Right forelimb (tissue), 1 donor: ENCODE measurements around the gene EIF4A2.
"Not testable (repeated sequence)": the region's sequence is repeated elsewhere in the genome, so short reads cannot be mapped to it uniquely, and the experiment has no call there.

Experiments
- DNase-seq: peaks from one replicate; pipeline ENCODE4 v3.0.0-alpha.2; 2018

EIF4A2 gene

DNA sequence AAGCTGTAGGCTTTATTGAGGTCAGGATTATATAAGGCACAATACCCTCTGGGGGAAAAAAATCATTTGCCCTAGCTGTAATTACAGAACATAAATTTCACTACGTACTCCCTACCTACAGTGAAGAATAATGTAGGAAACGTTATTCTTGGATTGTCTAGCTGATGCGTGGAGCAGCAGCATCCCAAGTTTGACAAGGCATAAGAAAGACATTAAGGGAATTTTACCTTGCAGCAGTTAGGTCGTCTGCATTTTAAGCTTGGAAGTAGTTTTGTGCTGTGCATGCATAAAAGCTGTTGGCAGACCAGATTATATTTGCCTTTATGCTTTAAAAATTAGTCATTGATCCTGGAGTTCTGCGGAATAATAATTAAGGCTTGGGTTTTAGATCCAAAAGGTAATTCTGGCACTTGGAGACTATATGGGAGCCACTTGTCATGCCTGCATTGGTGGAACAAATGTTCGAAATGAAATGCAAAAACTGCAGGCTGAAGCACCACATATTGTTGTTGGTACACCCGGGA is 2.2 kb downstream of the EIF4A2 start:
- DNase-seq: no peak

DNA sequence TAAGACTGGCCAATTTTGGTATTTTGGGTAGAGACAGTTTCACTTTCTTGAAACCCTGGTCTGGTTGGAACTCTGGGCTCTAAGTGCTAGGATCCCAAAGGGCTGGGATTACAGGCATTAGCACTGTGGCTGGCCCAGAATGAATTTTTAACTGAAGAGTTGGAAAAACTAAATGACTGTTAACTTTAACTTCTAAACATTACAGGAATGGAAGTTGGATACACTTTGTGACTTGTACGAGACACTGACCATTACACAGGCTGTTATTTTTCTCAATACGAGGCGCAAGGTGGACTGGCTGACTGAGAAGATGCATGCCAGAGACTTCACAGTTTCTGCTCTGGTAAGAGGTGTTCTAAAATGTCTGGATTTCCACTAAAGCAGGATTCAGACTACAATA is 3.5 kb downstream of the EIF4A2 start:
- no peak for DNase-seq

DNA sequence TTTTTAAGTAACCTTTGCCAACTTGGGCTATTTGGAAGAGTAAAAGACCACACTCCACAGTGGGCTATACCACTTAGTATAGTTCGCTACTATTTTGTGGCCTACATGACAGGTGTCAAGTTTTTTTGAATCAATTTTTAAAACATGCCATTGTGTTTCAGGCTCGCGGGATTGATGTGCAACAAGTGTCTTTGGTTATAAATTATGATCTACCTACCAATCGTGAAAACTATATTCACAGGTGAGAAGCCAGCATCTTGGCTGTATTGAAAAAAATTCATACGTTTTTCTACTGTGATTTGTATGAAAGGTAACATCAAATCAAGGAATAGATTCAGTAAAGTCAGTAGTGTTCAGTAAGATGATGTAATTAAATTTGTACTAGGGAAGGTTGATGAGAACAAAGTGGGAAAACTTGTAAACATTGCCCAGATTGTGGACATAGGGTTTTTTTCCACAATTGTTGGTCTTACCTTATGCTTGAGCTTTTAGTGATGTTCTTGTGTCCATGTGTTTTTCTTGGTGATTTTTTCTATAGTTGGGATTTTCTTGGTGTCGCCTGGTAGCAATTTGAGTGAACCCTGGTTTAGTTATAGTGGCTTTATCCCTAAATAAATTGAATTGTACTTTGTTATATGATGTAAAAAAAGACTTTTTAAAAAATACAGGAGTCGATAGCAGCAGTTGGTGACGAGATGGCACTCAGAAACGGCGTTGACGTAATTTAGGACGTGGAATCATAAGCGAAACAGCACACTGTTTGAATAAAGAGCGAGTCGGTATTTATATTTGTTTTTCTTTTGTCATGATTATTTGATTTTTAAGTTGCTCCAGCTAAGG is 4.5 kb downstream of the EIF4A2 start:
- no peak for DNase-seq

DNA sequence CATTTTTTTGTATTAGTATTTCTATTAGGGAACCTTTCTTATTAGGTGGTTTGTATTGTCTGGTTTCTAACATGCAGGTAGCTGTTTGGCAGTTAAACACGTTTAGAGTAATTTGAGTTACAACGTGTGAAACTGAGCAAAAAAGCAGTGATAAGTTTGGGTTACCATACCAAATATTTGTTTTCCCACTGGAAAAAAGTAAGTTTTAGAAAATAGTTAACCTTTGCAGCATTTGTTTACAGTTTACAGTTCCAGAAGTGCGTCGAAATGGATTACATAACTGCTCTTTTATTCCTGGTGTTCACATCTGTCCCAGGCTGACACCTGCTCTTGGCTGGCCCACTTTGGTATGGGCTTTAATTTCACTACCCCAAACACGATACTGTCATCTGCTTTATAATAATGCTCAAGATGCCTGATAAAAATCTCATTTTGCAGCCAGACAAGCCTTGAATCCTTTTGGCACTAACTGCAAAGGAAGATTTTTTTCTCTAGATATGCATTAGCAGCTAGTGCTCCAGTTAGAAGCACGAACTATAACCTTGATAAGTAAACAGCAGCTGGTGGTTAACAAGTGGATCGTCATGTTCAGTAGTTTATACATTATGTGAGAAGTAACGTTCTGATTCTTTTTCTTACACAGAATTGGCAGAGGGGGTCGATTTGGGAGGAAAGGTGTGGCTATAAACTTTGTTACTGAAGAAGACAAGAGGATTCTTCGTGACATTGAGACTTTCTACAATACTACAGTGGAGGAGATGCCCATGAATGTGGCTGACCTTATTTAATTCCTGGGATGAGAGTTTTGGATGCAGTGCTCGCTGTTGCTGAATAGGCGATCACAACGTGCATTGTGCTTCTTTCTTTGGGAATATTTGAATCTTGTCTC is 5.3 kb downstream of the EIF4A2 start:
- no peak for DNase-seq

DNA sequence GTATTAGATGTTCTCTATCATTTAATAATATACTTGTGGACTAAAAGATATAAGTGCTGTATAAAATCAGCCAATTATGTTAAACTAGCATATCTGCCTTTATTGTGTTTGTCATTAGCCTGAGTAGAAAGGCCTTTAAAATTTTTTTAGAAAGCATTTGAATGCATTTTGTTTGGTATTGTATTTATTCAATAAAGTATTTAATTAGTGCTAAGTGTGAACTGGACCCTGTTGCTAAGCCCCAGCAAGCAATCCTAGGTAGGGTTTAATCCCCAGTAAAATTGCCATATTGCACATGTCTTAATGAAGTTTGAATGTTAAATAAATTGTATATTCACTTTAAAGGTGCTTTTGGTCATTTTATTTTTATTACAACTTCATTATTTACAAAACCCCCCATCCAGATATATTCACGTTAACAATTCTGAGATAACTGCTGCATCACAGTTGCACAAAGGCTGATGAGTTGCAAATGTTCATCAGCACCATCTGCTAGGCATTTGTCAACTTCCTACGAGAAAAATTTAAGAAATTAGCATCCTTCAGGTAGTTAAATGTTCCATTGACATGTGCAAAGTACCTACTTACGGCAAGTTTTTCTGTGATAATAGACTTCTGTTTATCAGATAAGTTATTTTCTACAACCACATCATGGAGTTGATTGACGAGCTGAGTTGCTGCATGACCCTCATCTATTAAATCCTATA is 6.3 kb downstream of the EIF4A2 start:
- no peak for DNase-seq

DNA sequence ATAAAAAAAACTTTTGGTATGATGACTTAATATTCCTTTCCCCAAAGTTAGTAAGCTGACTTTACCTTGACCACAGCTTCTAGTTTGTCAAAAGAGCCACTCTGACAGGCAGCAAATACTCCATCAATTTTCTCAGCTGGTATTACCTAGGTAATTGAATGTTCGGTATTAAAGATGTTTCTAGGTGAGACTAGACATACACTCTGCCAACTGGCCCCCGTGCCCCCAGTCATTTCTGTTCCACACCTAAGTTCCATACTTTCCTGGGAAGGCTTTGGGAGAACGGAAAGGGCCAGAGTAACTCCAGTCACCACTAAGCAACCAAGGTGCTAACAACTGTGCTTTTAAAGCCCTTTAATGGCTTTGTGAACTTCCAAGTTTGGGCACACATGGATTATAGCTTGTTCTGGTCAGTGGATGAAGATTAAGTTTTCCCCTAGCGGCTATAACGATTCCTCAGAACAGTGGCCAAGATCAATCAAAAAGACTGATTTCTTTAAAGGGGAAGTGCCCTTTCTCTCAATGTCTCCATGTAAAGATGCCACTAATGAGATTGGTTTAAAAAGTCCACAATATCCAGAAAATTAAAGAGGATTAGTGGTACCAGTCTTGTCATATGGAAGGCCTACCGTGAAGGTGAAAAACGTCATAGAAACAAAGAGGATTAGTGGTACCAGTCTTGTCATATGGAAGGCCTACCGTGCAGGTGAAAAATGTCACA is 7.0 kb downstream of the EIF4A2 start:
- DNase-seq: no peak

DNA sequence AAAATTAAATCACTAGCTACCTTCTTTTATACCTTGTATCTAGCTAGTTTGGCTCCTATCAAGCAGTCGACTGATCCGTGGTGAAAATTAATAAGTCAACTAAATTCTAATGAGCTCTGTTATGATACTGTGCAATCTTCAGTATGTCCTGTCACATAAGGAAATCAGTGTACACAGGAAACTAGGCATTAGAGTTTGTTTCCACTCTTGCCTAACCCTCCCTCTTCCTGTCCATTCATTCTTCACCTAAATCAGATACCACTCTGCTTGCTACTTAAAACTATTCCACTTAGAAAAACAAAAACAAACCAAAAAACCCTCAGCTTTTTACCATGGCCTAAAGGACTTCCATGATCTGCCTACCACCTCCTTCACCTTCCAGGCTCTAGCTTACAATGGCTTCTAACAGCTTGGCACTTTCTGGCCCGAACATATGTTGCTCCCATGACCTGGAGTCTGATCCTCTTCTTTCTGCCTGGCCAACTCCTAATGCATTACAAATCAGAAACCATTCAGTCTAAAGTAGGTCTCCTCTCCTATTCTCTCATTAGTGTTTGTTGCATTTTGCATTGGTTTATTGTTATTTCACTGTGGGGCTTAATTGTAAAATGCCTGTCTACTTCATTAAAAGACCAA is 15.0 kb downstream of the EIF4A2 start:
- DNase-seq: no peak

DNA sequence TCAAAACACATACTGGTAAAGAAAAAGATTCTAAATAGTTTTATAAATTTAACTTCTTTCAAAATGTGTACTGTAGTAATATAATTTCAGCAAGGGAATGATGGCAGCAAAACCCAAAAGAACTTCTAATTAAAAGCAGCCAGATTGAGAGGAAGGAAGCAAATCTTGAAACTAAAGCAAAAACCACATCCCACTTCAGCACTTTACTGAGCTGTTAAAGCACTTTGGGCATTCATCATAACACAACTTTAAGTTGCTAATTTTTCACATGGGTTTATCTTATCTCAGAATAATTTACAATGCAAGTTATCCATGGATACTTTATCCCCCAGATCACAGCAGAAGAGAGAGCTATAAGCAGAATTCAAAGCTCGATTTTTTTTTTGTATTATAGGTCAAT is 16.9 kb downstream of the EIF4A2 start:
- no peak for DNase-seq

DNA sequence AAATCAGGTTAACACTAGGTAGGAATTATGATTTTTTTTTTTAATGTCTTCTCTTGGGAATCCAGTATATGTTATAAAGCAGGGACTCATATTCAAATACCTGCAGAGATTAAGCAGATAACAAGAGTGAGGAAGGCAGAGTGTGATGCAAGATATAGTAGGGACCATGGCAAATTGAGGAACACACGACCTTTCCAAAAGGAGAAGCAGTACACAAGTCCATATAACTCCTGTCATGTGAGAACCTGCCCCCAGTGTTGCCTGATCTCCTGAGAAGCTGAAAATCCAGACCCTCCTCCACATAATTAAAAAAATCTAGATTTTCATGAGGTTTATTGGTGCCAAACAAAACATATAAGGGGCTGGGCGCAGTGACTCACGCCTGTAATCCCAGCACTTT is 19.3 kb downstream of the EIF4A2 start:
- DNase-seq: no peak

DNA sequence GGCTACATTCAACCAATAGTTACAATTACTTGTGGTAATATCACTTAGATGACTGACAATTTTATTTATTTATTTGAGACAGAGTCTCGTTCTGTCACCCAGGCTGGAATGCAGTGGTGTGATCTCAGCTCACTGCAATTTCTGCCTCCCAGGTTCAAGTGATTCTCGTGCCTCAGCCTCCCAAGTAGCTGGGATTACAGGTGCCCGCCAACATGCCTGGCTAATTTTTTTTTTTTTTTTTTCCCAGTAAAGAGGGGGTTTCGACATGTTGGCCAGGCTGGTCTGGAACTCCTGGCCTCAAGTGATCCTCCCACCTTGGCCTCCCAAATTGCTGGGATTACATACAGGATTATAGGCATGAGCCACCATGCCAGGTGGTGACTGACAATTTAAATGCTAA is 20.1 kb downstream of the EIF4A2 start:
- not testable (repeated sequence) for DNase-seq

DNA sequence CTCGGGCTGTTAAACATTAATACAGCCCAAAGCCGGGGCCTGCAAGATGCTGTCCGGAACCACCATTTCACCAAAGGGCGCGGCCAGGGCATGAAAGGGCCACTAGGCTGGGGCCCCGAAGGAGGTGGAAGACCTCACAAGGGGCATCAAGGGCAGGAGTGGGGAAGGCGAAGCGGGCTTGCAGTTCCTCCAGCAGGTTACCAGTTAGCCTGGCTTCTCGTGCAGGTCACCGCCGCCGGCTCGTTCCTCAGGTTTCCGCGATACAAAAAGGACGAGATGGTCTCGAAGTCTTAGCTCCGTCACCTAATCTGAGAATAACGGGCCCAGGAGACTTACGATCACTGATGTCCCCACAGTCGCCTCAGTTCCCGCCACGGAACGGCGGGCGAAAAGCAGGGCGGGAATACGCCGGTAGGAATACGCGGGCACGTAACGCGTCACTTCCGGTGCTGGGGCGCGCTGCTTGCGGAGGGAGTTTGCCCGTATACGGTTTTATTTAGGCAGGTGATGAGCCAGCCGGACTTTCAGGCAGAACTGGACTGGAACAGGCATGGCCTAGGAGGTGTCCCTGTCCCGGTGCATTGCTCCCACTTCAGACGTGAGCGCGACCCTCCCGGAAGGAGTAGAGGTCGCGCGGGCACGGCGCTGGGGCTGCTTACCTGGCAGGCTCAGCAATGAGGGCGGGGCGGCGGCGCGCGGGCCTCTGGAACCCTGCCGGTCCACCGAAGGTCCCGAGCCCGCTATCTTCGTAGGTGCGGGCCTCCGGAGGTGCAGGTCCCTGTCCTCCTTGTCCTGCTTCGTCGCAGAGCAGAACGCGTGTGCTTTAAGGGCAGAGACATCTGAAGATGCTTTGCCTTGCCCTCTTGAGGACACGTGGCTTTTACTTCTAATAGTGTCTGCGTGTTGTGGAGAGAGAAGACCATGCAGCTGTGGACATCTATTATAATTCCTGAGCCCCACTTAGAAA is 23.0 kb downstream of the EIF4A2 start, which contains the start of gene RFC4:
Gene RFC4, minus strand, starts transcription at position 394 of the 967 bp plus-strand sequence. CDS start 1,769 bp downstream, outside the sequence.
- DNase-seq: peak; percentile 92

DNA sequence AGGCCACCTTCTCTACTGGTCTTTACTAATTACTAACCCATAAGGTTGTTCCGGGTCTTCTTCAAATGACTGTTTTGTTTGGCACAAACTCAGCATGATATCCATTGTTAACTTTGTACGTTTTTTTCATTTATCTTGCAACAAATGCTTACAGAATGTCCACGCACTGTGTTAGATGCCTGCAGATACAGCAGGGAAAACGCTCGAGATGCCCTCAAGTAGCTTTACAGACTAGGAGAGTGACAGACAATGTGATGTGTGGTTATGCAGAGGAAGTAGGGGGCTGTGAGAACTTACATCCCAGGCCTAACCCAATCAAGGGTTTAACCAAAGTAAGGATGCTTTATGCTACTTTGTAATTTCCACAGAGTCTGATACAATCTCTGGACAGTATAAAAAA is 23.9 kb downstream of the EIF4A2 start:
- no peak for DNase-seq

DNA sequence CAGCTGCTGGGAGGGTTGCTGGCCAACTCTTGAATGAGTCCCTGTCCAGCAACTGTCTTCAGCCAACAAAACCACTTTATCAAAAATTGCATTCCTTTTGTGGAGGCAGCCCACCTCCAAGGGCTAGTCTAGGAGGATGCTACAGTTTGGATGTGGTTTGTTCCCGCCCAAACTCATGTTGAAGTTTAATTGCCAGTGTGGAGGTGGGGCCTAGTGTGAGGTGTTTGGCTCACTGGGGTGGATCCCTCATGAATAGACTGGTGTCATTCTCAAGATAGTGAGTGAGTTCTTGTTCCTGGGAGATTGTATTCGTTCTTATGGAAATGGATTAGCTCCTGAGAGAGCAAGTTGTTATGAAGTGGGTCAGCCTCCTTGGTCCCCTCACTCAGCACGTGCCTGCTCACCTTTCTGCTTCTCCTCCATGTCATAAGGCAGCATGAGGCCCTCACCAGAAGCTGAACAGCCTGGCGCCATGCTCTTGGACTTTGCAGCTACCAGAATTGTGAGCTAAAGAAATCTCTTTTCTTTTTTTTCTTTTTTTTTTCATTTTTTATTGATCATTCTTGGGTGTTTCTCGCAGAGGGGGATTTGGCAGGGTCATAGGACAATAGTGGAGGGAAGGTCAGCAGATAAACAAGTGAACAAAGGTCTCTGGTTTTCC is 27.1 kb downstream of the EIF4A2 start:
- no peak for DNase-seq

DNA sequence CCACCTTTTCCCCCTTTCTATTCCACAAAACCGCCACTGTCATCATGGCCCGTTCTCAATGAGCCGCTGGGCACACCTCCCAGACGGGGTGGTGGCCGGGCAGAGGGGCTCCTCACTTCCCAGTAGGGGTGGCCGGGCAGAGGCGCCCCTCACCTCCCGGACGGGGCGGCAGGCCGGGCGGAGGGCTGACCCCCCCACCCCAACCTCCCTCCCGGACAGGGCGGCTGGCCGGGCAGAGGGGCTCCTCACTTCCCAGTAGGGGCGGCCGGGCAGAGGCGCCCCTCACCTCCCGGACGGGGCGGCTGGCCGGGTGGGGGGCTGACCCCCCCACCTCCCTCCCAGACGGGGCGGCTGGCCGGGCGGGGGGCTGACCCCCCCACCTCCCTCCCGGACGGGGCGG is 27.9 kb downstream of the EIF4A2 start:
- not testable (repeated sequence) for DNase-seq

DNA sequence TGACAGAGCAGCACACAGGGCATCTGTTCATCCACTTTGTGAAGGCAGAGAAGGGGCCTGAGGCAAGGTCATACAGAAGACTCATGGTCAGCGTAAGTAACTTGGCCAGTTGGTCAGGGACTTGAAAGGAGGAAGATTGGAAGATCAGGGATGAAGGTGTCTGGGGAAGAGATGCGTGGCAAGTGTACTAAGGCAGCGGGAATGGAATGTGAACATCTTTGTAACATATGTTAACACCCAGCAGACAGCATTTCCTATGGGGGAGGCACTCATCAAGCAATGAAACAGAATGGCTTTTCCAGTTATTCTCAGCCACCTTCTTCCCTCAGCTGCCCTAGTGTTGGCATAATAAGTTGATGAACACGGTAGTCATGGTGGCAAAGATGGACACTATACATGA is 30.7 kb downstream of the EIF4A2 start:
- no peak for DNase-seq

DNA sequence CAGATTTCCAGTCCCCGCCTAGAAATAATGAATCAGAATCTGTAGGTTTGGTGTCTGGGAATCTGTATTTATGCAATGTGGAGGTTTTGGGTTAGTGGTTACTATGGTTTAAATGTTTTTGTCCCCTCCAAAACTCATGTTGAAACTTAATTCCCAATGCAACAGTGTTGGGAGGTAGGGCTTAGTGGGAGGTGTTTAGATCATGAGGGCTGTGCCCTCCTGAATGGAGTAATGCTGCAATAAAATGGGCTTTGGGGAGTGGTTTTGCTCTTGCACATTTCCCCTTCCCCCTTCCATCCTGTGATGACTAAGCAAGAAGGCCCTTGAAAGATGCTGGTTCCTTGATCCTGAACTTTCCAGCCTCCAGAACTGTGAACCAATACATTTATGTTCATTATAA is 32.1 kb downstream of the EIF4A2 start:
- DNase-seq: no peak

DNA sequence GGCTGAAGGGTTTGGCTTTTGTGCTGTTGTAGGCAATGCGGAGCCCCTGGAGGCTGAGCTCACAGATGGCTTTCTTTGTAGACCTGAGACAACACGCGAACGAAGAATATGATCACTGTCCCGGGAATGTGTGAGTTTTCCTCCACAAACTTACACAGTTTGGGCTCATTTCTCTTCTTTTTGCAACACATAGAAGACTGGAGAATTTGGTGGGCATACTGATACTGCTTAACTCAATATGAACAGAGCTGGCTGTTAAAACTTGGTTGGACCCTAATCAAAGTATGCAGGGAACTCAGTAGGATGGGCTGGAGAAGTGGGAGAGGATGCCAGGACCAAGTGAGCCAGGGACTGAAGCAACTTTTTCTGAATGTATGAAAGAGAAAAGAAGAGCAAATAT is 35.1 kb downstream of the EIF4A2 start:
- no peak for DNase-seq

DNA sequence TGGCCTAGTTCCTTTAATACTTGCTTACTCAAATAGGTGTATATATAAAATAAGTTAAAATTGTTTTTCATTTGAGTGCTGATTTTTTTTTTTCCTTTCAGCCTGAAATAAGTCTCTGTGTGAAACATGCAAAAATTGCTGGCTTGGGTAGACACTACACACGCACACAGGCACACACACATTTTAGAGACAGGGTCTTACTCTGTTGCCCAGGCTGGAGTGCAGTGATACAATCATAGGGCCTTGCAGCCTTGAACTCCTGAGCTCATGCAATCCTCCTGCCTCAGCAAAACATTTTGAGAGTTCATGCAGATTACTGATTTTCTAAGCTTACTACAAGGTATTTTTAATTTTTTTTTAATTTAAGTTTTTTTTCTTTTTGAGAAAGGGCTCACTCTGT is 35.6 kb downstream of the EIF4A2 start:
- DNase-seq: no peak

DNA sequence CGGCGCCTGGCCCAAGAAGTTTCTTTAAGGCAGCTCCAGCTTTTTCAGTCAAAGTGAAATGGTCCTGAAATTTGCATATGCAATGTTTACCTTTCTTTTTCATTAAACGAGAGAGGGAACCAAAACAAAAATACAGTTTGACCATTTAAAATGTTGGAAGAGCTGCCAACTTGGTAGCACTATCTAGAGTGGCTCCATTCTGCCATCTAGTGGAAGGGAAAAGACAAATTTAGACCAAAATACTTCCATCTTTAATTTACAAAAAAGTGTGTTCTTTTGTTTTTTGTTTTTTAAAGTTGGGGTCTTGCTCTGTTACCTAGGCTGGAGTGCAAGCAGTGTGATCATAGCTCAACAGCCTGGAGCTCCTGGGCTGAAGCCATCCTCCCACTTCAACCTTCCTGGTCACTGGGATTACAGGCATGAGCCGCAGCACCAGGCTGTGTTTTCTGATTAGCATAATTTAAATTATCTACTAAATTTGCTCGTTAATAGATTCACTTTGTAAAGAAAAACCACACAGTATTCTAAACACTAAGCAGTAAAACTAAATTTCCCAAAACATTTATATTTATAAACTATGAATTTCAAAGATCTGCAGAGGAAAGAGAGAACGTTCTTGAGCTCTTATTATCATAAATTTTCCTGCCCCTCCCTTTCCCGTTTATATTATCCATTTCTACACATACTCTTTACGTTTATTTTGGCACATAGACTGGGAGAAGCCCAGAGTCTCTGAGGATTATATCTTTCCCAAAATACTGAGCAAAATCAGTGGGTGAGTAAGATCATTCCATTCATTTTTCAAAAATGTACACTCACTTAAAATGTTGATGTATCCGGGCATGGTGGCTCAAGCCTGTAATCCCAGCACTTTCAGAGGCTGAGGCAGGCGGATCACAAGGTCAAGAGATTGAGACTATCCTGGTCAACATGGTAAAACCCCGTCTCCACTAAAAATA is 38.3 kb downstream of the EIF4A2 start:
- DNase-seq: no peak
